CD4-positive, alpha-beta T cell treated with Interleukin-17A for 4 hours (primary cell): ENCODE measurements around the gene ZSWIM6.

Experiments
- DNase-seq: peaks from one replicate; pipeline ENCODE4 v3.0.0-alpha.2; 2020; ENCODE audit warnings: mixed read lengths

Gene ZSWIM6

DNA sequence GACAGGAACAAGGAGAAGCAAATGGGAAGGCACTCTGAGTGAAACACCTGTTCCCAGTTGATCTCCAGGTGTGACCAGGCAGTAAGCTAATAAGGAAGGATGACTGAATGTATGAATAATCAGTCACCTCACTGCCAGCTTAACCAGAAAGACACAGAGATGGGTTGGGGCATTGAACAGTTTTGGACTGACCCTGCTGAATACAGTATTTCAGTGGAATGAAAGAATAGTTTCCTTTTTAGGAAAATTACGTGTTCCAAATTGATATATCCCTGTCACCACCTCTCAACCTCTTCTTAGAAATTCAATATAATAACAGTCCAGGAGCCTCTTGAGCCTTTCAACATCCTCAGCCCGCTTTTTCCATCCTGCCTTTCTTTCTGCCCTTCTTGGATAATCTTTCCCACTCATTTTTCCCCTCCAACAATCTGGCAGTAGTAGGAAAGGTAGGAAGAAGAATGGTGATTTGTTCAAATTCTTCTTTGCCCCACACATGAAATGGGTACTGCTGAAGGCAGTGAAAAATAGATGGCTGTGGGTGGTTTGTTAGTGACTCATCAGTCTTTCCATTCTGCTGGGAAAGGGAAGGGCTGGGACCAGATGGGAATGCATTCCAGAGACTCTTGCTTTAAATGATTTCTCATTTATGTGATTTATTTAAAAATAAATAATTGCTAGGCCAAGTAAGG lies 117.9 kb downstream of the ZSWIM6 start:
- DNase-seq: no peak

DNA sequence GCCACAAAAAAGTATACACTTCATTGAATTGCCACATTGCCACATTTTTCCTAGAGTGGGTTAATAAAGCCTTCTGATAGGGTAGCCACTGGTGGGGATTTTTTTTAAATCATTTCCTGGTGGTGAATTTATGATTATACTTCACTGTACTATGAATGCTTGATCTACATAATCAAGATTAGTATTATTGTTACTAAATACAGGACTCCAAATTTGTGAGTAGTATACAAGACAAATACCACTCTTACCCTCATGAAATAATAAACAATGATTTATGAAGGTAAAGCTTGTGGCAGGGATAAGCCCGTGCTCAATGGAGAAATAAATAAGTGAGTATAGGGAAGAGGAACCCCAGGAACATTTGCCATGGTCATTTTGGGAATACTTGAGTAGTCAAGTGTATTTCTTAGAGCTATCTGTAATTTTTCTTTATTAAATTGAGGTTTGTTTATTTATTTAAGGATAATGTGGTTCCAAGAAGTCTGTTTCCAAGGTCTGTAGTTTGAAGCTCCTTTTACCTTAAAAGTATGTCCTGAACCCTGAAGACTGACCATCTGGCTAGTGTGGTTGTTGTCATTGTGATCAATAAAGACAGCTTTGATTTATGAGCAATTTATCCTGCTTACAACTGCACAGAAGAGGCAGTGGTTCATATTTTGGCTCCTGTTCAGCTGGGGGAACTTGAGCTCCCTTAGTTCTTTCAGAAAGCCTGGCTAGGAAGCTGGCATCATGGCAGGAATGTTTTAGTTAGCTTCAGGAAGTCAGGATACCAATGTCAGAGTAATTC lies 118.6 kb downstream of the ZSWIM6 start:
- DNase-seq: no peak

DNA sequence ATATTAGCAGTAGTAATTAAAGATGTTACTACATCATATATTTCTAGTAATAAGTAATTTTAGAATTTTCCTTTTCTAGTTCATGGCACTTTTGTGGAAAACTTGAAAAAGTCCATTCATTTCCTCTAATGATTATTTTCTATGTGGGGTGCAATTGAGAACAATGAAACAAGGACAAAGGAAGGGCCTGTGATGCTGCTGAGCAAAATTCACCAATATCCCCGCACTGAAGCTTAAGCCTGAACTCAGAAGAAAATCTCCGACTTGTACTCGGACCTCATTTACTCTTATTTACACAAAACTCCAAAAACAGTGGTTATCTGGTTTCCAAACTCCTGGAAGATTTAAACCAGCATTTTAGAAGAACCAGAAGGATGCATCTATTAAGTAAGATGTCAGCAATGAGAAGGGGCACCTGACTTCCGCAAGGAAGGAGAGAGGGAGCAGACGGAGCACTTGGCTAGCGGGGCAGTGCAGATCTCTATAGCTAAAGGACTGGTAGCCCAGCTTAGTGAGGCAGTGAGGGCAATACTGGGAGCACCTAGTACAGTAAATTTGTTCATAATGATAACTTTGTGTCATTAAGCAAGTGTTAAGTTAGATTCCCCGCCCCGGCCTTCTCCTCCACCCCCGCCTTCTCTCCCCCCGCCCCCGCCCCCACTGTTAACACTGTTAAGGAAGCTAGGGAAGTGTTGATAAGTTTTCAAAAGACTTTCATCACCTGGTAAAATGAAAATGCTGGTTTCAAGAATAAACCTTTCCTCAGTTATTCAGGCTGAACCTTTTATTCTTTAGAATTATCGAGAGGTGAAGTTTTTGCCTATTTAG lies 123.3 kb downstream of the ZSWIM6 start:
- no peak for DNase-seq

DNA sequence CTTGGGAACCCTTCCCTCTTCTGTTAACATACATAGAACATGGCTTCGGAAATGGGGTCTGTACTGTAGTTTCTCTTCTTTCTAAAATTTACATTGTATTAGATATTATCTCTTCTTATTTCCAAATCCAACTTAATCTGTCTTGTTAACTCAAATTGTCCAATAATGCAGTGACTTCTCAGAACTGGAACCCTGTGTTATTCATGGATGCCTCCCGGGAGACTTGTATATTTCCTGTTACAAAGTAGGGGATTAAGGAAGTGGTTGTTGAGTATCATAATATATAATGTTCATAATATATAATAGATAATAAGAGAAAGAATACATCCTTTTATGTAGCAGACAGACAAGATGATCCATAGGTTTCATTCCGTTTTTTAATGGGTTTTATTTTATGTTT lies 128.4 kb downstream of the ZSWIM6 start:
- DNase-seq: no peak

DNA sequence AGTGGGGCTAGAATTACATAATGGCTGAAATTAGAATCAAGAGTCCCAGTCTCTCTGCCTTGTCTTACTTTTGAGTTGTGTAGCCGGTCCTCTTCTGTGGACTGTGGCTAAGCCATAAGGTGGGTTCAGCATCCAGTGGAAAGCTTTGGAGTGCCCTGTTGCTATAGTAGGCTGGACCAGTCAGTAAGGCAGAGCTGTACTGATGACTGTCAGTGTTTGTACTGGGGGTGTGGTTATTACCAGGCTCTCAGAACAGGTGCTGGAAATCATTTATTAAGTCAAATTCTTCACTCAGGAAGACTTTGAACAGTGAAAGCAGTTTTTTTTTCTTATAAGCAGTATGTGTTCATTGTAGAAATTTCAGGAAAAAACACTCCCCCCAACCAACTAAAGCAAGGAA lies 129.4 kb downstream of the ZSWIM6 start:
- DNase-seq: no peak

DNA sequence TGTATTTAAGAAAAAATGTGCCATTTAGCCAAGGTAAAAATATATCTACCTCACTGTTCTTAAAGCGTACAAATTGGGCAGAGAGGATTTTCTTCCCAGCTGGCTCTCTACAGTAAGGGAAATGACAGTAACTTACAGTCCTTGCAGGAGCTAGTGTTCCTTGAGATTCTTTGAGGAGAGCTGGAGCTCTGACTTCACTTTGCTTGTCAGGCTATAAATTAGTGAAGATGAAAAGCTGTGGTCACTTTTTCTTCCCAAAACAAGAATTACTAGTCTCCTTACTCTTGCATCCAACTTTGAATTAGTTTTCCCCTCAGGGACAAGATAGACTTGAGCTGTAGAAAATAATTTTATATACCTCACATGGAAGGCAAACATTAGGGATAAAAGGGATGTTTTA lies 129.9 kb downstream of the ZSWIM6 start:
- DNase-seq: no peak

DNA sequence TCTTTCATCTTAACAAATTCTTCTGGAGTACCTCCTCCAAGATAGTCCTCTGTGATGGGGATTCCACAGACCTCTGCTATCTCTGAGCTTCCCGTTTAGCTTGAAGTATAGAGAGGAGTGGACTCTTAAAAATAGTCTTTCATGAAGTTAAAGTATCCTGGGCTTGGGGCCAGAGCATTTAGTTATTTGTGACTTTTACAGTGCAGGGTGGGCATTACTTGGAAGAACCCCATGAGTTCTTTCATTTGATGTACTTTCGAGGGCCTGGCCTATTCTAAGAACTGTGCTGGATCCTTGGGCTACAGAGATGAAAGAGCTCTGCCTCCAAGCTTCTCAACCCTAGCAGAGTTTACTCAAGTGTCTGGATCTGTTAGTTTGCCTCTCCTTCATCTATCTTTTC lies 131.5 kb downstream of the ZSWIM6 start:
- no peak for DNase-seq

DNA sequence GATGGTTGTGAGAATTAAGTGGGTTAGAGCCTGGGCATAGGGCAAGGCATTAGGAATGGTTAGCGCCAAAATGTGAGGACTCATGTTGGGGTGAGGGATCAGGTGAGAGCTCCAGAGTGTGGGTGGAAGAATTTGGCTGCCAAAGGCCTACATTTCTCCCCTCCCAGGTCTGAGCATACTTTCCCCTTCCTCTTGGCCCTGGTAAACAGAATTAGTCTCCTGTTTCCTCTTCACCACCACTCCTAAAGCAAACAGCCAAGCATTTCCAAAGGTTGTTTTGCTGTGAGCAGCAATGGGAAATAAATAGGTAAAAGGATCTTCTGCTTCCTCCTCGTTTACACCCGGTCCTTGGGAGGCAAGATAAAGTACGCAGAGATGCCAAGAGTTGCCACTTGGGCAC lies 132.5 kb downstream of the ZSWIM6 start:
- DNase-seq: no peak

DNA sequence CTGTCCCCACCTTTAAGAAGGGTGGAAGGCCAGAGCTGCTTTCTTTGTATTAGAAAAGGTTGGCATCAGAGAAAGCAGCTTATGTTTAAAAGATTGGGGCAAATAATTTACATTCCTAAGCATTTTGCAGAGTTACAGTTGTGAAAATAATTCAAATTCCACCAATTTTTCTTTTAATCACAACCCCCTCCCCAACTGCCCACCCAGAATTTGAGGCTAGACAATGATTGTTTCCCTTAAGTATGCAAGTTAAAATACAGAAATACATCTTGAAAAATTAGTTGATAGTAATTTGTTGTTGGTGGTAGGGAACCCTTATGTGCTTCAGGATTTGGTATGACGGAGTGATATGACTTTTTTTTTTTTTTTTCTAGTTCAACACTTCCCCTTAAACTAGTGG lies 133.0 kb downstream of the ZSWIM6 start:
- DNase-seq: no peak

DNA sequence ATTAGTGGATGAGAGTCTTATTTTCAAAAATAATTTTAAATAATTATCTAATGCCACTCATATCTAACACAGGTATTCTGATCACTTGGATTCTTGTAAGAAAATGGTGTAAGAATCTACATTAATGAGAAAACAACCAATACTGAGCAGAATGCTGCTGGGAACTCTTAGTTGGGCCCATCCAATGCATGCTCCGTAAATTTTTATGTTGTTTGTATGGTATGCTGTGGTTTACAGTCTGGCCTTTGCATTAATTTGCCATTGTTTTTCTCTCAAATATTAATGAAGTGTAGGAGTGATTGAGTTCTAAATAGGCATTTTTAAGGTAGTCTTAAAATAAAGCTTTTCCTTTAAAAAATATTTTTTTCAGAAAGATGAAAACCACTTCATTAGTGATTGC lies 133.4 kb downstream of the ZSWIM6 start:
- DNase-seq: no peak

DNA sequence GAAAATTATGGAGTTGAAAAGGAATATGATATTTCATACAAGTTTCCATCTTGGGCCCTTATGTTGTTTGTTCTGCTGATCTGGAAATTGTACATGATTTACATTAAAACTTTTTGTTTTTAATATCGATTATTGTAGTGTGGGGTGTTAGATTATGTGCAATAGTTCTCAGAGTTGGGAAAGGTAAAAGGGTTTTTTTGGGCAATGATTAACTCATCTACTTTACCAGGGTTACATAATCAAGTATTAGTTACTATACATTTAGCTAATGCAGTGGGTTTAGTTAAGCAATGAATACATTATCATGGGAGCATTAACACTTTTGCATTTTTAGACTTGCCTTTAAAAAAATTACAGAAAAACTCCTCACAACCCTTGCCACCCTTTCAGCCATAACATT lies 134.0 kb downstream of the ZSWIM6 start:
- no peak for DNase-seq

DNA sequence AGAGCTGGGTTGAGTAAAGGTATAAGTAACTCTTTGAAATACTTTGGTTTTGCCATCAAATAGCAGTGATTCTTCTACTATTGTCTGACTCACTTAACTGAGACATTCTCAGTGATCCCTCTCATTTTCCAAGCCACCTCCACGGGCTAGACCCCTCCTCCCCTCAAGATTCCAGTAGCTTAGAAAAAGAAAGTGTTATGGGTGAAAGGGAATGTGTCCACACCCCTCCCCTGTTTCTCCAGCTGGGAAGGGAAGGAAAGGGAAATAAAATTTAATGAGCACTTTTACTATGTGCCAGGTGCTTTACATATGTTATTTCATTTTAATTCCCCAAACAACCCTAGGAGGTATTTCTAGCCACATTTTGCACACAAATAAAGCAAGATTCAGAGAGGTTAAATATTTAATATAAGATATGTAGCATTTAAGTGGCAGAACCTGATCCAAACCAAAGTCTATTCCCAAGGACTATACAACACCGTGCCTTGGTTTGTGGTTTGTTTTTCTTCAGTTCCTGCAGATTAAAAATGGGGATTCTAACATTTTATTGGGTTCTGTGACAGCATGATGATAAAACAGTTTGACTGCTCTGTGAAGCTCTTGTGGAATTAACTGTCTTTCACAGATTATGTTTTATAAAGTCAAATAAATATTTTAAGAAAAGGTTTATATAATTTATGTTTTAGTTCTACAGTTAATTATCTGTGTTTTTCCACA lies 135.9 kb downstream of the ZSWIM6 start:
- no peak for DNase-seq

DNA sequence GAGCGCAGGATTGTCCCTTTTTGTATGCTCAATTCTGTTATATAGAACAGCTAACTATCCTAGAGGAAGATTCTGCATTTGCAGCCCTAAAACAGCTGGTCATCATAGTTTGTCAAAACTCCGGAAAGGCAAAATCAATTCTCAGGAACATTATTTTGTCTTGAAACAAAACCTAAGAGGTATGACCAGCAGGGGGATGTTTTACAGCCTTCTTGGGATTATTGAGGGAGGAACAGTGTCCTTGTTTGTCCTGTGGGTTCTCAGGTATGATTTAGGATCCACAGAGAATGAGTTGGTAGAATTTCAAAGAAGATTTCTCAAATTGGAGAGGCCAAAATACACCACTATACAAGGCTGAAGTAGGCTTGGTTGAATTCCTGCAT lies 136.4 kb downstream of the ZSWIM6 start:
- DNase-seq: no peak

DNA sequence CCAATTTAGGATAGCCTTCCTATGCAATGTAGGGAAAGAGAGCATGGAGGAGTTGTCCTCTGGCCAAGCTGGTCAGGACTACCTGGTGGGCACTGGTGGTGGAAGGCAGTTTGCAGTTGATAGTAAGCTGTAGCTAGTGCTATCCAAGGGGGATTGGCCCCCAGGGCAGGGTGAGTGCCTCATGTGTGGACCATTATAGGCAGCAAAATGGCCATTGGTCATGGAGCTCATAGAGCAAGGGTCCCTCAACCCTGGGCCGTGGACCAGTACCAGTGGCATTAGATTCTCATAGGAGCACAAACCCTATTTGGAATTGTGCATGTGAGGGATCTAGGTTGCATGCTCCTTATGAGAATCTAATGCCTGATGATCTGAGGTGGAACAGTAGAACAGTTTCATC lies 139.3 kb downstream of the ZSWIM6 start:
- DNase-seq: no peak

DNA sequence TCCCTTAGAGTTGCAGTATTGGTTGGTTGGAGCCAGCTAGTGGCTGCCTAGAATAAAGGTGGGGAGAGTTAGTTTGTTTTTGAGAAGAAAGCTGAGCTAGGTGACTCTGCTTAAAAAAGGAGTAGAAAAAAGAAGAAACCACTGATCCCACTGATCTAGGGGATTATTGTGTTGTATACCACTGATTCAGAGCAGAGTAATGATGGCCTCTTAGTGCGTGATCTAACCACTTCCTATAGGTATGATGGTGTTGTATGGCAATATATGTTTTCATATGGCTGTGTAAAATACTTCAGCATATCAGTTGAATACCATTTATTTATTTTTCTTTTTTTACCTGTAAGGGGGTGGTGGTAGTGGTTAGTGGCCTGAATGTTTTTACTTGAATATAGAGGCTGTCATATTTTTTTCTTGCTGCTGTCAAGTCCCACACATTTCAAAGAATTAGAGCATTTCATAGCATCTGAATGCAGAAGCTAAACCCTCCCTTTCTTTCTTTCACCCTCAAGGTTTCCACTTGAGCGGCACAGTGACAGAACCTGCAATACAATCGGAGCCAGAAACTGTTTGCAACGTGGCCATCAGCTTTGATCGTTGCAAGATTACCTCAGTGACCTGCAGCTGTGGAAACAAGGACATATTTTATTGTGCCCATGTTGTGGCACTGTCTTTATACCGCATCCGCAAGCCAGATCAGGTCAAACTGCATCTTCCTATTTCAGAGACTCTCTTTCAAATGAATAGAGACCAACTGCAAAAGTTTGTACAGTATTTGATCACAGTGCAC lies 140.3 kb downstream of the ZSWIM6 start:
- no peak for DNase-seq

DNA sequence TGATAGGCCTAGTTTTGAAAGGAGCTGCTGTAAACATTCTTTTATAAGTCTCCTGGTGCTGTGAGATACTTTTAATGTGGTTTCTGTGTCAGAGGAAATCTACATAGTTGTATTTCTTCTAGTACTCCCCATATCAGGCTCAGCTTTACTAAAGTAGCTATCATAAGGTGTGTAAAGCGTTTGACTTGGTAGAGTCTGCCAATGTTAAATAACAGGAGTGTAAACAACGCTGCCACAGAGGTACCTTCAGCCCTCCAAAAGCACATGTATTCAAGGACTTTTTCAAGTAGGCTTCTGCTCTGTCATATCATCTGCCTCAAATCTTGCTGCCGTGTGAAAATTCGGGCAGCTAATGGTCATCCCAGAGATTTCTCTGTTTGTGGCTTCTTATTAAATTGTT lies 142.7 kb downstream of the ZSWIM6 start:
- no peak for DNase-seq

DNA sequence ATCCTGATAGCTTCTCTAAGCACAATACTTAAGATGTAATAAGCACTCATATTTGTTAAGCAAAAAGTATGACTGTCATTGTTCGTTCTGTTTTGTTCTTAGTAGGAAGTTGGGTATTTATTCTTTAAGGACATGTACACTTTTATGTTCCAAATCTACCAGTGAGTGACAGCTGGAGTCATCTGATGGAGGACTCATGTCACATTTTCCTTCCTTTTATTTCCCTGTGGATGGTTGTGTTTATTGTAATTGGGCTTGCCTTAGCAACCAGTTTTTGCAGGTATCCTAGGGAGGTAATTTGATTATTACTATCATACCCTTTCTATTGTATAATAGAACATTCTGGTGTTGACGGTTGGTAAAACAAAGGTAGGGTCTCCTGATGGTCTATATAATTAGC lies 145.7 kb downstream of the ZSWIM6 start:
- DNase-seq: no peak

DNA sequence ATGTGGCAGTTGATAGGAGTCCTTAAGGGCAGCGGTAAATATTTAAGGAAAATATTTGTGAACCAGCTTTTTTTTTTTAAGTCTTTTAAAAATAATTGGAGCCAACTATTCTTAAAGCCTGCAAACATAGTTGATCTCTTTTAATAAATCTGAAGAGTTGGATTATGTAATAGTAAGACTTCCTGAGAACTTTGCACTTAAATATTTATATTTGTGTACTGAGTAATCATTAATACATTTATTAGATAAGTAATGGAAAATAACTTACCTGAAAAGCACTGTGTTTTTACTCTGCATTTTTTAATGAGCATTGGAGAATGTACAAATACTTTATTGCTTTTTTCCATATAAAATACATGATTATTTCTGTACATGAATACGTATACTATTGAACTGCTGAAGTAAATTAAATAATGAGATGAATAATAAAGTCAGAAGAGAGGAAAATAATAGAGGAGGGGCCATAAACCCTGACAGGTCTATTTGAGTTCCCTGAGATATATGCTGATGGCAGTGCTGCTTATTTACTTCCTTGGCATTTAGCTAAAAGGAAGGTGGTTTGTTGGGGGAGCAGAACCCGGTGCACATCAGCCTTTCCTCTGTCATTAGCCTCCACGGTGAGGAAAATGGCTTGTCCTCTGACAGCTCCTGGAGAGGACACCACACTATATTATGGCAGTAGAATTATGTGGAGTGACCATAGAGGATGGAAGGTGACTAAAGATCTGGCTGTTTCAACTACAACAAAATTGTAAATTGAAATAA lies 148.0 kb downstream of the ZSWIM6 start:
- DNase-seq: no peak

DNA sequence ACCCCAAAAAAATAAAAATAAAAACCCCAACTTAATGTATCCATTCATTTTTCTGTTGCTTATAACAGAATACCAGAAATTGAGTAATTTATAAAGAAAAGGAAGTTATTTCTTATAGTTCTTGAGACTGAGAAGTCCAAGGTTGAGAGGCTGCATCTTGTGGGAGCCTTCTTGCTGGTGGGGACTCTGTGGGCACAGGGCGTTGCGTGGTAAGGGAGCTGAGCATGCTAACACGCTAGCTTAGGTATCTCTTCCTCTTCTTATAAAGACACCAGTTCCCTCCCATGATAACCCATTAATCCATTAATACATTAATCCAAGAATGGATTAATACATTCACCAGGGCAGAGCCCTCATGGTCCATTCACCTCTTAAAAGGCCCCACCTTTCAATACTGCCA lies 150.9 kb downstream of the ZSWIM6 start:
- DNase-seq: no peak

DNA sequence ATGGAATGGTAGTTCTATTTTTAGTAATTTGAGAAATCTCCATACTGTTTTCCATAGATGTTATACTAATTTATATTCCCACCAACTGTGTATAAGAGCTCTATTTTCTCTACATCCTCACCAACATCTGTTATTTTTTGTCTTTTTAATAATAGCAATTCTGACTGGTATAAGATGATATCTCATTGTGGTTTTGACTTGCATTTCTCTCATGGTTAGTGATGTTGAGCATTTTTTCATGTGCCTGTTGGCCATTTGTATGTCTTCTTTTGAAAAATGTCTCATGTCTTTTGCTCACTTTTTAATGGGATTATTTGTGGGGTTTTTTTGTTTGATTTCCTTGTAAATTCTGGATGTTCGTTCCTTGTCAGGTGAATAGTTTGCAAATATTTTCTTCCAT lies 154.4 kb downstream of the ZSWIM6 start:
- DNase-seq: no peak

DNA sequence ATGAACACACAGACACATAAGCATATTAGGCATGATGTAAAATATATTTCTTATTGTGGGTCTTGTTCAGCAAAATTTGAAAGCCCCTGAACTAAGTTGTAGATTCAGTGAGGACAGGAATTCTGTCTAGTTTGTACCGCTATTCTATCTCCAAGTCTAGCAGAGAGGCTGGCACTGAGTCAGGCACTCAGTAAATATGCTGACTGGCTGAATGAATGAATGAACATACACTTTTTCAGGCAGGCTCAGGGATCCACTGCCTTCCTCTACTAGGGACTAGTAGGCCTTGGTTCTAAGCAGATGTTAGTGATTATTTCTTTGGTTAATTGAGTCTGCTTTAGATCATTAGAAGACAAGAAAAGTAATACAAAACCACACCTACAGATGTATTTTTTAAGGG lies 157.5 kb downstream of the ZSWIM6 start:
- DNase-seq: no peak

DNA sequence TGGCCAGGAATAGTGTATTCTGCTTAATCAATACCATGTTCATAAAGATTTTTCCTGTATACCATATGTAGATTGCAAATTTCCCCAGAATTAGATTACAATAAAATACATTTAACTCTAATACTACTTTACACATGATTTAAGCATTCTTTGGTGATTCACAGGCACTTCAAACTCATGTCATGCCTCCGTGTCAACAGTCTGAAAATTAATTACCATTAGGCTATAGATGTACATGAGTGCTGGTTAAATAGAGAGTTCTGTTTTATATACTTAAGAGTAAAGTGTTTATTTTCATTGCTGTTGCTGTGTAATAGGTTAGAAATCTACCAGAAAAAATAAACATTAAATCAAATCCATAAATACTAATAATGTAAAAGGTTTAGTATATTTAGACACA lies 159.8 kb downstream of the ZSWIM6 start:
- DNase-seq: no peak
